HG03571 (cell line): ENCODE data around the gene ITSN2.

ENCODE experiments used
- ATAC-seq: cut with Tn5 transposase; IDR thresholded peaks from one replicate; pipeline ENCODE4 v1.9.1; 2021; ENCODE audit not compliant: unreplicated experiment

ITSN2 gene

DNA sequence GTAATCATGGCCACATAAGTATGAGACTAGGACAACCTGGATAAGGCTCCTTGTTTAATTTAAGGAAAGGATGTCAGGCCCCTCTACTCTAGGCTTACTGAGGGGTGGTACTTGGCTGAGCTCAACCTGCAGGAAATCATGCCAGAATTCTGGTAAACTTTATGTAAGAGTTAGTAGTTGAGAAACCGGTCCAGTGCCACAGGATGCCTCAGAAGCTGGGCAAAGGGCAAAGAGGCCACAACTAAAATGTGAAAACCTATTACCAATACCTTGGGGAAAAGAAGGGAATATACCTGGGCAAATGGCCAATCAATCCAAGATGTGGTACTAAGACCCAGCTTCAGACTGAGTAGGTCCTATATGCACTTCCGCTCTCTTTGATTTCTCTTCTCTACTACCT lies 86.7 kb downstream of the ITSN2 start:
- no peak for ATAC-seq

- no peak for ATAC-seq
Measured at GRCh38 chr2:24272907-24273306, 87.4 kb downstream of the ITSN2 start.

DNA sequence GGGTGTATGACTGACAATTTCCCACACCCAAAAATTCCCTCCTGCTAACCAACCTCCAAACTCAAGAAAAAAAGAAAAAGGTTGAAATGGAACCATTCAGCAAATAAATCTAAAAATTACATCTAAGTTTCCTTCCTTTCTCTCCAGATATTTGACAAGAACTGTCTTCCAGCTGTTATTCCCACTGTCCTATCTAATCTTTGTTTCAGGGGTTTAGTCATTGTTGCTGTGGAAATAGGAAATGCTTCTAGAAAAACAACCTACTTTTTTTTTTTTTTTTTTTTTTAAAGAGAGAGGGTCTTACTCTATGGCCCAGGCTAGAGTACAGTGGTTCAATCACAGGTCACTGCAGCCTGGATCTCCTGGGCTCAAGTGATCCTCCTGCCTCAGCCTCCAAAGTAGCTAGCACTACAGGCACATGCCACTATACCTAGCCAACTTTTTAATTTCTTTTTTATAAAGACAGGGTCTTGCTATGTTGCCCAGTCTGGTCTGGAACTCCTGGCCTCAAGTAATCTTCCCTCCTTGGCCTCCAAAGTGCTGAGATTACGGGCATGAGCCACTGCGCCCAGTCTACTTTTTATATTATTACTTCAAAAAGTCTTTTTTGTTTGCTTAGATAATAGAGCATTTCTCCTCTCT lies 88.1 kb downstream of the ITSN2 start:
- ATAC-seq: no peak

GRCh38 chr2:24269265-24269664 lies 91.1 kb downstream of the ITSN2 start:
- ATAC-seq: no peak

DNA sequence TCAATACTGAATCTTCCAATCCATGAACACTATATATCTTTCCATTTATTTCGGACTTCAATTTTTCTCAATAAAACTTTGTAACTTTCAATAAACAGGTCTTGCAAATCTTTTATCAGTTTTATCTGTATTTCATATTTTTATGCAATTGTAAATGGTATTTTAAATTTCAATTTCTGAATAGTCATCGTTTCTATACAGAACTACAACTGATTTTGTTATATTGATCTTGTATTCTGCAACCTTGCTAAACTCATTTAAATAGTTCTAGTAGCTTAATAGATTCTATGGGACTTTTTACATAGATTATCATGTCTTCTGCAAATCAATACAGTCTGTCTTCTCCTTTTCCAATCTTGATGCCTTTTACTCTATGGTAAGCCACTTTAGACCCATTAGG lies 95.1 kb downstream of the ITSN2 start:
- no peak for ATAC-seq

DNA sequence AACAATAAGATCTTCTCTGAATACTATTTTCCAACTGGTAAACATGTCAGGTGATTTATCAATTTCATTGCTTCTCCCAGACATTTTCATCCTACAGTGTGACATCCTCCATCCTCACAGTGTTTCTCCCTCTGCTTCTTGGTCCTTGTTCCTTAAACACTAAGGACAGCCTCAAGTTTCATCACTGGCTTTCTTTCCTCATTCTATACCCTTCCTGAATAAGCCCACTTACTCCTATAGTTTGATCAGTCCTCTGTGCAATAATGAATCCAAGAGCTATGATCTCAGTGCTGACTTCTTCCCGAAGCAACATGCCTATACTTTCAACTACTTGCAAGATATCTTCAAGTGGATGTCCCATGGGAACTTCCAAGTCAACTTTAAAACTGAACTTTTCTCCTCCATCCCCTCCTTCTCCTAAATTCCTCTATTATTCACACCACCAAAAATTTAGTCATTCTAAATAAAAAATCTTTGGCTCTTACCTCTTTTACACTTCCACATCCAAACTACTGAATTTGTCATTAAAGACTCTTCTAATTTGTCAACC lies 97.8 kb downstream of the ITSN2 start:
- ATAC-seq: no peak

- no peak for ATAC-seq
Measured at GRCh38 chr2:24261441-24261840, 98.9 kb downstream of the ITSN2 start.

DNA sequence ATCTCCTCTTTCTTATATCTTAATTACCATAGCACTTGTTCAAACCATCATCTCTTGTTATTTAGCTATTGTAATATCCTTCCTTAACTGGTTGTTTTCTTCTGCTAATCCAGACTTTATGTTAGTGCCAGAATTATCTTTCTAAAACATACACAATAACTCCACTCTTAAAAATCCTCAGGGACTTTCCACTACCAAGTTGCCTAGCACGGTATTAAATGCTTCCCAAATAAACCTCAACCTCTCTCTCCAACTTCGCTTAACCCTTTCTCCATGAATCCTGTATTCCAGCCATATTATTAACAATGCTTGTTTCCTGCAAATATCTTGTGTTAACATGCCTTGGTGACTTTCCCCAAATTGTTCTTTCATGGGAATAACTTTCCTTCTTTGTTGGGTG lies 101.0 kb downstream of the ITSN2 start:
- ATAC-seq: no peak

DNA sequence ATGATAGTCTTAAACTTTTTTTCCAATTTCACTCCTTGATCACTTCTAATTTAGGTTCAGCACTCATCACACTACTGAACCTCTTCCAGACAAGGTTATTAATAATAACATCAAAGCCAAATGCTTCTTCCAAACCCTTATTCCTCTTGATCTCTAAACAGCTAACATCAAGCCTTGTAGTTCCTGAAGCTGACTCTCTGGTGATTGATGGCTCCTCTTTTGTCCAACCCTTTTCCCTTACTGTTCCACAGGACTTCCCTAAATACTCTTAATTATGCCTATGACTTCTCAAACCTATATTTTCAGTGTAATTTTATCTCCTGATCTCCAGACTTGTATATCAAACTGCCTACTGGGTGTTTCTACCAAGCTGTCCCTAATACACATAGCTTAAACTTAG lies 101.6 kb downstream of the ITSN2 start:
- no peak for ATAC-seq

DNA sequence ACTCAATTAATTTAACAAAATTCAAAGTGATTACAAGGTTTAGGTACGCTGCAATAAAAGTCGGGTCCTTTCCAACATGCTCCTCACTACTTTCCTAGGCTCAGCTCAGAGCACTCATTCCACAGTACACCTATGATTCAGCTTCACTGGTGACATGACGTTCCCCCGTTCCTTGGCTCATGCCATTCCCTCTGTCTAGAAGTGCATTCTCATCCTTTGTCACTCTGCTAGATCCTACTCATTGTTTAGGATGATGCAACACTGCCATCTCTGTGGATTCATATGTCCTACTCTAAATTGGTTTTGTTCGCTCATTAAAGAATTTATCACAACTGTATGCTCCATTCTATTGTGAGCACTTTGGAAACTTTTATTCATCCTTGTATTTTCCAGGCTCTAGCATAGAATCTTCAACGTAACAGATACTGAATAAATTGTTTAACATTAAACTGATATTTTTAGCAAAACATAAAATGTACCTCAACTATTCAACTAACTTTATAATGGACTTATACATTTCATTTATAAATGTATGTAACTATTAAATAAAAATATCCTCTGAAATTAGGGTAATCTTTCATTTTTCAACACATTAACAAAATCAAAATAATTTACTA lies 106.9 kb downstream of the ITSN2 start:
- ATAC-seq: no peak

- no peak for ATAC-seq
Measured at GRCh38 chr2:24247592-24247991, 112.7 kb downstream of the ITSN2 start.

DNA sequence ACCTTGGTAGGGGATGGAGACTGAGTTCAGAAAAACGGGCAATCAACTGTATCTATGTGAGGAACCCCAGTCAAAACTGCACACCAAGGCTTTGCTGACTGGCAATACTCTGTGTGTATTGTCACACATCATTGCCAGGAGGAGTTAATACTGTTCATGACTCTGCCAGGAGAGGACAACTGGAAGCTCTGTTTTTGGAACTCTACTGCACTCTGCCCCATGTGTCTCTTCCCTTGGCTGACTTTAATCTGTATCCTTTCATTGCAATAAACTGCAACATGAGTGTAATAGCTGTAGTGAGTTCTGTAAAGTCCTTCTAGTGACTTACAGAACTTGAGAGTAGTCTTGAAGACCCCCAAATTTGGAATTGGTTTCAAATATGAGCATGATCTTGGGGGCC lies 113.2 kb downstream of the ITSN2 start:
- ATAC-seq: no peak

DNA sequence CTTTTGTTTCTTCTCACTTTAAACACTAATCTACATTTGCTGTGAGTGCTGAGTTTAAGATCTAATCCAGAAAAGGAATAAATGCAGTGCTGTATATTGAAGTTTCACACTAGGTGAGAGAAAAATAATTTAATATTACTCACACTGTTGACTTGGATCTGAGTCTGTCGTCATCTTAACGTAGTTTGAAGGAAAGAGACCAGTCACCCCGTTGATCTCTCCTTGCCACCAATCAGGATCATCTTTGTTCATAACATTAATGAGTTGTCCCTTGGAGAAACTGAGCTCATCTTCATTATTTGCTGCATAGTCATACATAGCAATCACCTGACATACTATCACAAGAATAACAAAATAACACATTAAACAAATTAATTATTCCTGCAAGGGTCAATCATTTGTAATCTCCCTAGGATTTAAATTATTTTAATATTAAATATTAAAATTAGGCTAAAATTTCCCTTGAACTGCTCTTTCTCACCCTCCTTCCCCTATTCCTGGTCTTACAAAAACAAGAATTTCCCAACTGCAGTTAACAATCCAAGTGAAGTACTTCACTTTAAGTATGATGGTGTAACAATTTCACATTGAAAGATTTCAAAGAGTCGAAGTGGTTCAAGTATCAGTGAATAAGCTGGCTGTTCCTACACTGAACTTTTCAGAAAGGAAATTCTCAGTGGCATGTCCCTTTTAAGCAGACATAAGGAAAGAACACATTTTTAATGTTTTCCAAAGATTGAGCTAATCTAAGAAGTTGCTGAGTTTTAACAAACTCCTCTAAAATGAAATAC lies 114.2 kb downstream of the ITSN2 start:
- ATAC-seq: no peak

- ATAC-seq: no peak
Measured at GRCh38 chr2:24241528-24241927, 118.8 kb downstream of the ITSN2 start.

DNA sequence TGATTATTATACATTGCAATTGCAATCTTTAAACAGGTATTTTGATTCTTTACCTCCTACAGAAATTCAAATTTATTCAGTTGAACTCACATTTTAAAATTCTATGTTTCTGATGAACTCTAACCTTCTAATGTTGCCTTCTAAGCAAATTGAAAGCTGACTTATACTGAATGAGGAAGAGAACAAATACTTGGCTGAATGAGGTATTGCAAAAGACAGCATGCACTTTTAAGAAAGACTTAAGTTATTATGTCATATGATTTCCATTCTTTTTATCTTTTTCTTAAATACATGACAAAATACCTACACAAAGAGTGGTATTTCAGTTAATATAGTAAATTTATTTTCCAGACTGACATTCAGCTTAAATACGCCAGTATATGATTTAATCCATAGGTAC lies 120.8 kb downstream of the ITSN2 start:
- ATAC-seq: no peak

GRCh38 chr2:24238158-24238557 lies 122.2 kb downstream of the ITSN2 start:
- no peak for ATAC-seq

GRCh38 chr2:24237313-24237712 lies 123.0 kb downstream of the ITSN2 start:
- no peak for ATAC-seq

DNA sequence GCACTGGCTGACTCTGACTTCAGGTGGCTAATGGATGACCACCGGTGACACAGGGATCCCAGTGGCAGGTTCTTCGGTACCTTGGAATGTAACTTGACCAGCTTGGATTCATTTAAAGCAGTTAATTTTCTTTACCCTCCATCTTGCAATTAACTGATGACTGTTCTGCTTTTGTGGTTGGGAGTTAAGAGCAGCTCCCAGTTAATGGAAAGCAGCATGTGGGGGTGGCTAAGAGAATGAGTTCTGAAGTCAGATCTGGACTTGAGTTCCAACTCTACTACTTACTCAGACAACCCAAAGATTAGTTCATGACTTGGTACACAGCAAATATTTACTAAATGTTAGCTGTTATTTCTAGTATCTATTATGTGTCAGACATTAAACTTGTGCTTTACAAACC lies 127.0 kb downstream of the ITSN2 start:
- ATAC-seq: no peak

GRCh38 chr2:24231461-24231881 lies 128.9 kb downstream of the ITSN2 start:
- ATAC-seq: no peak

GRCh38 chr2:24228470-24228869 lies 131.9 kb downstream of the ITSN2 start:
- no peak for ATAC-seq

DNA sequence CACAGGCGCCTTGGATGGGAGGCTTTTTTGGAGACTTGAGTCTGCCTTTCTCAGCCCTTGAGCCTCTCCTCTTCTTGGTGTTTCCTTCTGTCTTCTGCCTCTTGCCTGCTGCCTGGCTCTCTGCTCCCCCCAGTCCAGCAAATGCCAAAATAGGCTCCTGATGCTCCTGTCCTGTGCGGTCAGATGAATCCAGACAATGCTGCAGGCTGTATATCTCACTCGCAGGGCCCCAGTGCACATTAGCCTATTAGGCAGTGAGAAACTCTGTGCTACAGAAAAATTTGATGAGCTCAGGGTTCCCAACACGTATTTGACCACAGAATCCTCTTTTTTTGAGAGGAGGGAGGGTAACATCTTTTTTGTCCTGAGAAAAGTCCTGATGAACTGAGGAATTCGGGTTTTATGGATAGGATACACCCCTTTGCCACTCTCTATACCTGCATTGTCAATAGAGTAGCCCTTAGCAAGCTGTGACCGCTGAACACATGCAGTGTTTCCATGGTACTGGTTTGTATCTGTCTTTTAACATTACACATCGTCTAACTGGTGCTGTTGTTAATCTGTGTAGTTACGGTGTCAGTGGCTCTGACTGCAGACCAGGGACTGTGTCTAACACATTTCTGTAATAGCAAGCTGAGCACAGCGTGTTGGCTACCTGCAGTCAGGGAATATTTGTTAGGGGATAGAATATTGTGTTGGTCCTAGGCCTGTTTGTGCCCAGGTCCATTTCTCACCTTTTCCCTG lies 134.7 kb downstream of the ITSN2 start:
- ATAC-seq: no peak
